ENCODE data around the gene PYURF. TPM values are rescaled to one million over a fixed set of nuclear protein-coding genes. Genes with fewer than 3 reads are reported as not detected.

PYURF gene
- total RNA-seq, 1 donor from 2014 or later, result 64.3 TPM

- Mint-ChIP-seq H3K9me3 (no peaks in the 10 kb centered on the region), H3K4me3 (peak overlapping the region; percentile 65), H3K36me3 (ENCODE audit: low read depth) (peaks cover 5% of the 10 kb centered on the region), H3K27ac (ENCODE audit: unreplicated experiment) (no peak overlapping the region), H3K27me3 (ENCODE audit: low read depth) (no peaks in the 10 kb centered on the region), H3K4me1 (peaks cover 17% of the 10 kb centered on the region)
- TF ChIP-seq, protein P1, sequence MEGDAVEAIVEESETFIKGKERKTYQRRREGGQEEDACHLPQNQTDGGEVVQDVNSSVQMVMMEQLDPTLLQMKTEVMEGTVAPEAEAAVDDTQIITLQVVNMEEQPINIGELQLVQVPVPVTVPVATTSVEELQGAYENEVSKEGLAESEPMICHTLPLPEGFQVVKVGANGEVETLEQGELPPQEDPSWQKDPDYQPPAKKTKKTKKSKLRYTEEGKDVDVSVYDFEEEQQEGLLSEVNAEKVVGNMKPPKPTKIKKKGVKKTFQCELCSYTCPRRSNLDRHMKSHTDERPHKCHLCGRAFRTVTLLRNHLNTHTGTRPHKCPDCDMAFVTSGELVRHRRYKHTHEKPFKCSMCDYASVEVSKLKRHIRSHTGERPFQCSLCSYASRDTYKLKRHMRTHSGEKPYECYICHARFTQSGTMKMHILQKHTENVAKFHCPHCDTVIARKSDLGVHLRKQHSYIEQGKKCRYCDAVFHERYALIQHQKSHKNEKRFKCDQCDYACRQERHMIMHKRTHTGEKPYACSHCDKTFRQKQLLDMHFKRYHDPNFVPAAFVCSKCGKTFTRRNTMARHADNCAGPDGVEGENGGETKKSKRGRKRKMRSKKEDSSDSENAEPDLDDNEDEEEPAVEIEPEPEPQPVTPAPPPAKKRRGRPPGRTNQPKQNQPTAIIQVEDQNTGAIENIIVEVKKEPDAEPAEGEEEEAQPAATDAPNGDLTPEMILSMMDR (conservative IDR thresholded peaks at IDR 0.05), result no peak
- DNase-seq (ENCODE audit: low read depth, low spot score), result no peak
Observed at GRCh38 chr4:88518911-88519310, 4.7 kb downstream of the PYURF start.

GRCh38 chr4:88517825-88518224, 5.8 kb downstream of the PYURF start:
- no peak for DNase-seq (ENCODE audit: low read depth, low spot score)
- Mint-ChIP-seq H3K9me3 (no peaks in the 10 kb centered on the region), H3K4me3 (no peak overlapping the region), H3K27me3 (ENCODE audit: low read depth) (no peaks in the 10 kb centered on the region), H3K36me3 (ENCODE audit: low read depth) (peaks cover 5% of the 10 kb centered on the region), H3K27ac (ENCODE audit: unreplicated experiment) (no peak overlapping the region), H3K4me1 (peaks cover 15% of the 10 kb centered on the region)
- TF ChIP-seq, protein P1 (conservative IDR thresholded peaks at IDR 0.05), result no peak

DNA sequence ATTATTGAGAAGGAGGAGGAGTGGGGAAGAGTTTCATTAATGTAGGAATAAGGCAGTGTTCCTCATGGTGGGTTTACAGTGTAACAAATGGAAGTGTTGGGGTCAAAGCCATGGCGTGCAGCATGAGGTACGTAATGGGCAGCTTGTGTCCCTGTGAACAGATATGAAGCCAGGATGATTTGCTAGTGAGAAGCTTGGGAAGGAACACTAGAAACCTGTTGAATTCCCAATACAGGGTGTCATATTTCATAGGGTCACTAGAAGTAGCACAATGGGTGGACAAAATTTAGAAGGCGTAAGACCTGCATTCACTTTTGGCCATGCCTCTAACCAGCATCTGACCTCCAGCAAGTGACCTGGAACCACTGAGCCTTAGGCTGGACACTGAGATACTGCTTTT, 6.8 kb downstream of the PYURF start:
- Mint-ChIP-seq H3K27me3 (ENCODE audit: low read depth) (no peaks in the 10 kb centered on the region), H3K27ac (ENCODE audit: unreplicated experiment) (no peak overlapping the region), H3K4me3 (no peak overlapping the region), H3K9me3 (no peaks in the 10 kb centered on the region), H3K36me3 (ENCODE audit: low read depth) (peaks cover 5% of the 10 kb centered on the region), H3K4me1 (peaks cover 5% of the 10 kb centered on the region)
- no peak for DNase-seq (ENCODE audit: low read depth, low spot score)
- TF ChIP-seq, protein P1 (conservative IDR thresholded peaks at IDR 0.05), result no peak

- no peak for DNase-seq (ENCODE audit: low read depth, low spot score)
- no peak overlapping the region for H3K27ac Mint-ChIP-seq (ENCODE audit: unreplicated experiment)
- H3K36me3 Mint-ChIP-seq (ENCODE audit: low read depth), result no peaks in the 10 kb centered on the region
- TF ChIP-seq, protein P1 (conservative IDR thresholded peaks at IDR 0.05), result no peak
- H3K4me1 Mint-ChIP-seq, result no peaks in the 10 kb centered on the region
- H3K9me3 Mint-ChIP-seq, result no peaks in the 10 kb centered on the region
- no peaks in the 10 kb centered on the region for H3K27me3 Mint-ChIP-seq (ENCODE audit: low read depth)
- no peak overlapping the region for H3K4me3 Mint-ChIP-seq
Observed at GRCh38 chr4:88514557-88515511, 8.7 kb downstream of the PYURF start.

- no peaks in the 10 kb centered on the region for H3K27me3 Mint-ChIP-seq (ENCODE audit: low read depth)
- DNase-seq (ENCODE audit: low read depth, low spot score), result no peak
- no peaks in the 10 kb centered on the region for H3K36me3 Mint-ChIP-seq (ENCODE audit: low read depth)
- H3K4me1 Mint-ChIP-seq, result no peaks in the 10 kb centered on the region
- H3K4me3 Mint-ChIP-seq, result no peak overlapping the region
- H3K9me3 Mint-ChIP-seq, result no peaks in the 10 kb centered on the region
- no peak overlapping the region for H3K27ac Mint-ChIP-seq (ENCODE audit: unreplicated experiment)
- TF ChIP-seq, protein P1 (conservative IDR thresholded peaks at IDR 0.05), result no peak
Observed at GRCh38 chr4:88511236-88511635, 12.3 kb downstream of the PYURF start.
